ENCODE measurements around the gene STX1B.

STX1B gene

GRCh38 chr16:30953111-30953510 lies 57.3 kb downstream of the STX1B start:
- Histone ChIP-seq H3K27me3 (ENCODE audit: insufficient read depth, low read length) (no peaks in the 10 kb centered on the region), H3K27ac (ENCODE audit: low read length) (no peak overlapping the region), H3K4me1 (ENCODE audit: insufficient read depth, low read length) (0 out of 2 replicates have a peak, but pooled peaks cover 3% of the 10 kb centered on the region), H3K4me3 (ENCODE audit: low read length) (no peak overlapping the region), H3K9me3 (ENCODE audit: insufficient read depth, low read depth, low read length) (no peaks in the 10 kb centered on the region), H3K36me3 (ENCODE audit: insufficient read depth, low read depth, low read length) (no peaks in the 10 kb centered on the region), H3K9ac (ENCODE audit: low read depth, low read length) (no peak overlapping the region)

- Histone ChIP-seq H3K27ac (ENCODE audit: low read length) (no peak overlapping the region), H3K27me3 (ENCODE audit: insufficient read depth, low read length) (no peaks in the 10 kb centered on the region), H3K9me3 (ENCODE audit: insufficient read depth, low read depth, low read length) (no peaks in the 10 kb centered on the region), H3K4me3 (ENCODE audit: low read length) (no peak overlapping the region), H3K36me3 (ENCODE audit: insufficient read depth, low read depth, low read length) (no peaks in the 10 kb centered on the region), H3K4me1 (ENCODE audit: insufficient read depth, low read length) (peaks cover 6% of the 10 kb centered on the region; the same call in 1 of the 2 replicates), H3K9ac (ENCODE audit: low read depth, low read length) (no peak overlapping the region)
These were observed 58.7 kb downstream of the STX1B start for GRCh38 chr16:30951750-30952149.

- Histone ChIP-seq H3K9ac (ENCODE audit: low read depth, low read length) (no peak overlapping the region), H3K36me3 (ENCODE audit: insufficient read depth, low read depth, low read length) (0 out of 2 replicates have a peak, but pooled peaks cover 3% of the 10 kb centered on the region), H3K9me3 (ENCODE audit: insufficient read depth, low read depth, low read length) (no peaks in the 10 kb centered on the region), H3K4me1 (ENCODE audit: insufficient read depth, low read length) (peaks cover 6% of the 10 kb centered on the region; the same call in 1 of the 2 replicates), H3K4me3 (ENCODE audit: low read length) (no peak overlapping the region), H3K27me3 (ENCODE audit: insufficient read depth, low read length) (no peaks in the 10 kb centered on the region), H3K27ac (ENCODE audit: low read length) (no peak overlapping the region)
These were observed 59.2 kb downstream of the STX1B start for GRCh38 chr16:30951193-30951592.

- Histone ChIP-seq H3K27me3 (ENCODE audit: insufficient read depth, low read length) (no peaks in the 10 kb centered on the region), H3K4me1 (ENCODE audit: insufficient read depth, low read length) (peaks cover 6% of the 10 kb centered on the region; the same call in 1 of the 2 replicates), H3K9ac (ENCODE audit: low read depth, low read length) (peak overlapping the region; percentile 93; the same call in 1 of the 2 replicates), H3K9me3 (ENCODE audit: insufficient read depth, low read depth, low read length) (no peaks in the 10 kb centered on the region), H3K27ac (ENCODE audit: low read length) (no peak overlapping the region), H3K36me3 (ENCODE audit: insufficient read depth, low read depth, low read length) (peaks cover 8% of the 10 kb centered on the region; the same call in 1 of the 2 replicates), H3K4me3 (ENCODE audit: low read length) (peak overlapping the region; percentile 89; the same call in 1 of the 2 replicates)
These were observed 59.8 kb downstream of the STX1B start for GRCh38 chr16:30950516-30951065.

- Histone ChIP-seq H3K9ac (ENCODE audit: low read depth, low read length) (peak overlapping the region; percentile 93), H3K4me1 (ENCODE audit: insufficient read depth, low read length) (peaks cover 6% of the 10 kb centered on the region; the same call in 1 of the 2 replicates), H3K9me3 (ENCODE audit: insufficient read depth, low read depth, low read length) (no peaks in the 10 kb centered on the region), H3K27ac (ENCODE audit: low read length) (peak overlapping the region; percentile 96), H3K4me3 (ENCODE audit: low read length) (peak overlapping the region; percentile 89), H3K36me3 (ENCODE audit: insufficient read depth, low read depth, low read length) (peaks cover 8% of the 10 kb centered on the region; the same call in 1 of the 2 replicates), H3K27me3 (ENCODE audit: insufficient read depth, low read length) (no peaks in the 10 kb centered on the region)
These were observed 60.6 kb downstream of the STX1B start for GRCh38 chr16:30949650-30950515.

GRCh38 chr16:30948667-30949649 lies 61.5 kb downstream of the STX1B start, which contains the start of gene ORAI3:
Gene ORAI3, plus strand, starts transcription at chr16:30949068. Its CDS starts 222 bp downstream, at chr16:30949290.
- Histone ChIP-seq H3K4me1 (ENCODE audit: insufficient read depth, low read length) (peaks cover 6% of the 10 kb centered on the region; the same call in 1 of the 2 replicates), H3K27me3 (ENCODE audit: insufficient read depth, low read length) (no peaks in the 10 kb centered on the region), H3K9ac (ENCODE audit: low read depth, low read length) (peak within 1 kb of the TSS; percentile 93), H3K9me3 (ENCODE audit: insufficient read depth, low read depth, low read length) (no peaks in the 10 kb centered on the region), H3K27ac (ENCODE audit: low read length) (peak within 1 kb of the TSS; percentile 96), H3K36me3 (ENCODE audit: insufficient read depth, low read depth, low read length) (peaks cover 16% of the 10 kb centered on the region), H3K4me3 (ENCODE audit: low read length) (peak within 1 kb of the TSS; percentile 89)

GRCh38 chr16:30947859-30948666 lies 62.4 kb downstream of the STX1B start:
- Histone ChIP-seq H3K36me3 (ENCODE audit: insufficient read depth, low read depth, low read length) (peaks cover 23% of the 10 kb centered on the region), H3K4me1 (ENCODE audit: insufficient read depth, low read length) (peaks cover 6% of the 10 kb centered on the region; the same call in 1 of the 2 replicates), H3K9ac (ENCODE audit: low read depth, low read length) (peak overlapping the region; percentile 93; the same call in 1 of the 2 replicates), H3K27me3 (ENCODE audit: insufficient read depth, low read length) (no peaks in the 10 kb centered on the region), H3K27ac (ENCODE audit: low read length) (peak overlapping the region; percentile 26), H3K9me3 (ENCODE audit: insufficient read depth, low read depth, low read length) (no peaks in the 10 kb centered on the region), H3K4me3 (ENCODE audit: low read length) (peak overlapping the region; percentile 89)

GRCh38 chr16:30947541-30947858 lies 62.9 kb downstream of the STX1B start:
- Histone ChIP-seq H3K27ac (ENCODE audit: low read length) (peak overlapping the region; percentile 94), H3K9me3 (ENCODE audit: insufficient read depth, low read depth, low read length) (no peaks in the 10 kb centered on the region), H3K27me3 (ENCODE audit: insufficient read depth, low read length) (no peaks in the 10 kb centered on the region), H3K4me1 (ENCODE audit: insufficient read depth, low read length) (peaks cover 10% of the 10 kb centered on the region; the same call in 1 of the 2 replicates), H3K4me3 (ENCODE audit: low read length) (peak overlapping the region; percentile 78; the same call in 1 of the 2 replicates), H3K9ac (ENCODE audit: low read depth, low read length) (peak overlapping the region; percentile 90; the same call in 1 of the 2 replicates), H3K36me3 (ENCODE audit: insufficient read depth, low read depth, low read length) (peaks cover 28% of the 10 kb centered on the region)

GRCh38 chr16:30946671-30947540 lies 63.5 kb downstream of the STX1B start:
- peak overlapping the region; percentile 90; the same call in 1 of the 2 replicates for H3K9ac ChIP-seq (ENCODE audit: low read depth, low read length)
- H3K27me3 ChIP-seq (ENCODE audit: insufficient read depth, low read length), result no peaks in the 10 kb centered on the region
- peaks cover 13% of the 10 kb centered on the region; the same call in 1 of the 2 replicates for H3K4me1 ChIP-seq (ENCODE audit: insufficient read depth, low read length)
- H3K27ac ChIP-seq (ENCODE audit: low read length), result peak overlapping the region; percentile 94
- peak overlapping the region; percentile 78; the same call in 1 of the 2 replicates for H3K4me3 ChIP-seq (ENCODE audit: low read length)
- peaks cover 33% of the 10 kb centered on the region for H3K36me3 ChIP-seq (ENCODE audit: insufficient read depth, low read depth, low read length)
- H3K9me3 ChIP-seq (ENCODE audit: insufficient read depth, low read depth, low read length), result no peaks in the 10 kb centered on the region

GRCh38 chr16:30944352-30944751 lies 66.1 kb downstream of the STX1B start:
- no peak overlapping the region for H3K9ac ChIP-seq (ENCODE audit: low read depth, low read length)
- no peak overlapping the region for H3K4me3 ChIP-seq (ENCODE audit: low read length)
- H3K27ac ChIP-seq (ENCODE audit: low read length), result no peak overlapping the region
- H3K36me3 ChIP-seq (ENCODE audit: insufficient read depth, low read depth, low read length), result peaks cover 39% of the 10 kb centered on the region
- no peaks in the 10 kb centered on the region for H3K27me3 ChIP-seq (ENCODE audit: insufficient read depth, low read length)
- no peaks in the 10 kb centered on the region for H3K9me3 ChIP-seq (ENCODE audit: insufficient read depth, low read depth, low read length)
- H3K4me1 ChIP-seq (ENCODE audit: insufficient read depth, low read length), result peaks cover 10% of the 10 kb centered on the region; the same call in 1 of the 2 replicates

Data from iPS-20b (cell line).